HL-60 (cell line): ENCODE results near the gene CSF1R.

ENCODE experiments used
- DNase-seq, 2 experiments: peaks; one replicate each; pipeline ENCODE4 v3.0.0-alpha.2; 2010 to 2020; ENCODE audit warnings: low read depth in 1 of 2, low spot score in 1 of 2
- H3K27ac ChIP-seq: fragments of 250-450 bp; sonication (Bioruptor Pico); replicated peaks from 2 replicates; pipeline ENCODE4 v1.5.1; 2020; ENCODE audit warnings: mild to moderate bottlenecking, moderate library complexity
- H3K27me3 ChIP-seq: fragments of 250-450 bp; sonication (Bioruptor Pico); 2 replicates; pipeline ENCODE4 v1.5.1; 2021; ENCODE audit warnings: mild to moderate bottlenecking, moderate library complexity; ENCODE audit not compliant: insufficient read depth, poor library complexity, severe bottlenecking
- H3K4me3 ChIP-seq: replicated peaks from 2 replicates; pipeline ENCODE4 v1.5.1; 2011; ENCODE audit warnings: mild to moderate bottlenecking, control low read depth, low read length; ENCODE audit not compliant: insufficient read depth
- GABPA ChIP-seq: IDR thresholded peaks from 2 replicates; pipeline ENCODE4 v1.6.1; 2012; ENCODE audit warnings: low read depth
- POLR2AphosphoS5 ChIP-seq: IDR thresholded peaks from 2 replicates; pipeline ENCODE4 v1.6.1; 2012; ENCODE audit warnings: low read depth
- SPI1 ChIP-seq: IDR thresholded peaks from 2 replicates; pipeline ENCODE4 v1.6.1; 2012; ENCODE audit warnings: low read depth, mild to moderate bottlenecking, borderline replicate concordance
- TF ChIP-seq, protein P1 (sequence below): IDR thresholded peaks from one replicate; pipeline ENCODE4 v1.5.1; 2011; ENCODE audit warnings: low read length, control low read depth, inconsistent platforms; ENCODE audit not compliant: insufficient read depth
- TF ChIP-seq, protein P2 (sequence below): IDR thresholded peaks from 2 replicates; pipeline ENCODE4 v1.6.1; 2012; ENCODE audit warnings: low read depth; ENCODE audit not compliant: insufficient replicate concordance

The CSF1R gene

DNA sequence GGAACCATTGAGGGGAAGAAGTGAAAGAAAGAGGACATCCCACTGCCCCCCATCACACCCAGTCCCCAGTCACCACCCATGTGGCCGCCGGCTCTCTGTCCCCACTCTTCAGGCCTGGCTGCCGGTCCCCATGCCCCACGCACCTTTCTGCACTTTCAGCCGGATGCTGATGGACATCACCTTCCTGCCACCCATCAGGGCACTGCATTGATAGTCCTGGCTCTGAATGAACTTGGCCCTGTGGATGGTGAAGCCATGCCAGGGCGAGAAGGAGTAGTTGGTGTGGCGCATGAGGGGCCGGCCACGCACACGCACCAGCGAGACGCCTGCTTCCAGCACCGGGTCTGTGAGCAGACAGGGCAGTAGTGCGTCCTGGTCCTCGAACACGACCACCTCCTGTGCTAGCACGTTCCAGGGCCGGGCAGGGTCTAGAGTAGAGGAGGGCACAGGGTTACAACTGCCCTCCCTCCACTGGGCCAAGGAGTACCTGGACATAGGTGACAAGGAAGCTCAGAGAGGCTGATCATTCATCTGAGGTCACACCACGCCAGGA lies 6.4 kb downstream of the CSF1R start:
- Histone ChIP-seq H3K27me3 (no peaks in the 10 kb centered on the region), H3K27ac (no peak overlapping the region), H3K4me3 (no peak overlapping the region)
- no peak for DNase-seq
- TF ChIP-seq, protein P1, sequence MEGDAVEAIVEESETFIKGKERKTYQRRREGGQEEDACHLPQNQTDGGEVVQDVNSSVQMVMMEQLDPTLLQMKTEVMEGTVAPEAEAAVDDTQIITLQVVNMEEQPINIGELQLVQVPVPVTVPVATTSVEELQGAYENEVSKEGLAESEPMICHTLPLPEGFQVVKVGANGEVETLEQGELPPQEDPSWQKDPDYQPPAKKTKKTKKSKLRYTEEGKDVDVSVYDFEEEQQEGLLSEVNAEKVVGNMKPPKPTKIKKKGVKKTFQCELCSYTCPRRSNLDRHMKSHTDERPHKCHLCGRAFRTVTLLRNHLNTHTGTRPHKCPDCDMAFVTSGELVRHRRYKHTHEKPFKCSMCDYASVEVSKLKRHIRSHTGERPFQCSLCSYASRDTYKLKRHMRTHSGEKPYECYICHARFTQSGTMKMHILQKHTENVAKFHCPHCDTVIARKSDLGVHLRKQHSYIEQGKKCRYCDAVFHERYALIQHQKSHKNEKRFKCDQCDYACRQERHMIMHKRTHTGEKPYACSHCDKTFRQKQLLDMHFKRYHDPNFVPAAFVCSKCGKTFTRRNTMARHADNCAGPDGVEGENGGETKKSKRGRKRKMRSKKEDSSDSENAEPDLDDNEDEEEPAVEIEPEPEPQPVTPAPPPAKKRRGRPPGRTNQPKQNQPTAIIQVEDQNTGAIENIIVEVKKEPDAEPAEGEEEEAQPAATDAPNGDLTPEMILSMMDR = no peak
- TF ChIP-seq, protein P2, sequence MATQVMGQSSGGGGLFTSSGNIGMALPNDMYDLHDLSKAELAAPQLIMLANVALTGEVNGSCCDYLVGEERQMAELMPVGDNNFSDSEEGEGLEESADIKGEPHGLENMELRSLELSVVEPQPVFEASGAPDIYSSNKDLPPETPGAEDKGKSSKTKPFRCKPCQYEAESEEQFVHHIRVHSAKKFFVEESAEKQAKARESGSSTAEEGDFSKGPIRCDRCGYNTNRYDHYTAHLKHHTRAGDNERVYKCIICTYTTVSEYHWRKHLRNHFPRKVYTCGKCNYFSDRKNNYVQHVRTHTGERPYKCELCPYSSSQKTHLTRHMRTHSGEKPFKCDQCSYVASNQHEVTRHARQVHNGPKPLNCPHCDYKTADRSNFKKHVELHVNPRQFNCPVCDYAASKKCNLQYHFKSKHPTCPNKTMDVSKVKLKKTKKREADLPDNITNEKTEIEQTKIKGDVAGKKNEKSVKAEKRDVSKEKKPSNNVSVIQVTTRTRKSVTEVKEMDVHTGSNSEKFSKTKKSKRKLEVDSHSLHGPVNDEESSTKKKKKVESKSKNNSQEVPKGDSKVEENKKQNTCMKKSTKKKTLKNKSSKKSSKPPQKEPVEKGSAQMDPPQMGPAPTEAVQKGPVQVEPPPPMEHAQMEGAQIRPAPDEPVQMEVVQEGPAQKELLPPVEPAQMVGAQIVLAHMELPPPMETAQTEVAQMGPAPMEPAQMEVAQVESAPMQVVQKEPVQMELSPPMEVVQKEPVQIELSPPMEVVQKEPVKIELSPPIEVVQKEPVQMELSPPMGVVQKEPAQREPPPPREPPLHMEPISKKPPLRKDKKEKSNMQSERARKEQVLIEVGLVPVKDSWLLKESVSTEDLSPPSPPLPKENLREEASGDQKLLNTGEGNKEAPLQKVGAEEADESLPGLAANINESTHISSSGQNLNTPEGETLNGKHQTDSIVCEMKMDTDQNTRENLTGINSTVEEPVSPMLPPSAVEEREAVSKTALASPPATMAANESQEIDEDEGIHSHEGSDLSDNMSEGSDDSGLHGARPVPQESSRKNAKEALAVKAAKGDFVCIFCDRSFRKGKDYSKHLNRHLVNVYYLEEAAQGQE = no peak

DNA sequence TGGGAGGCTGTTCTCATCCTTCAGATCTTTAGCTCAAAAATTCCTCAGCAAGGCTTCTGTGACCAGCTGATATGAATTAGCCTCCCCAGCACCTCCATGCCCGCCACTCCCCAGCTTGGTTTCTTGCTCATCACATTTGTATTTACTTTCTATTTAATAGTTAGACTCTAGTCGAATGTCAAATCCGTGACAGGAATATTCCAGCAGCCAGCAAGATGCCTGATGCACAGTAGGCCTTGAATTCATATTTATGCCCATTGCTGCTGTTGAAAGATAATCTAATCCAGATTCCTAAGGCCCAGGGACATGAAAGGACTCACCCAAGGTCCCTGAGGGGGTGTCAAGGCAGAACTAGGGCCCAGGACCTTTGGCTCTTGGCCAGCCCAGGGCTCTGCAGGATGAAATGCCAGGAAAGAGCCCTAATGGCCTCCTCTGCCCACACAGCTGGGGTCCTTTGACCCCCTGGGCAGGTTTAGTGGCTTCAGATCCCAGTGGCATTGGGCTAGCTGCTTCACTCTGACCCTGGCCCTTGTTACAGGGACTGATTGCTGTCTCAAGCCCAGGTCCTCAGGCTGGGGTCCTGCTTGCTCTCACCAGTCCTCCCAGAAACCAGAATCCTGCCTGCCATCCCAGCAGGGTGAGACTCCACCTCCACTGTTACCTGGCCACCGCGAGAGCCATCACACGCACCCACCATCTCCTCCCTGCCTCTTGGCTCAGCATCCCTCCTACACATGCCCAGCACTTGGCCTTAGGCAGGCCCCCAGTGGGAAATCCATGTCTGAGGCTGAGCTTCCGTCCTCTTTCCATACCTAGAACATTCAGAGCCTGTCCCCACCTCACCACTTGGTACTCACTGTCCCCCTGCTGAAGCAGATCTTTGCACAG lies 7.3 kb downstream of the CSF1R start:
- Histone ChIP-seq H3K27ac (no peak overlapping the region), H3K27me3 (no peaks in the 10 kb centered on the region), H3K4me3 (no peak overlapping the region)
- no peak for DNase-seq
- TF ChIP-seq, protein P1 = no peak
- TF ChIP-seq SPI1 (no peak), GABPA (no peak), POLR2AphosphoS5 (no peak)
- TF ChIP-seq, protein P2 = no peak

DNA sequence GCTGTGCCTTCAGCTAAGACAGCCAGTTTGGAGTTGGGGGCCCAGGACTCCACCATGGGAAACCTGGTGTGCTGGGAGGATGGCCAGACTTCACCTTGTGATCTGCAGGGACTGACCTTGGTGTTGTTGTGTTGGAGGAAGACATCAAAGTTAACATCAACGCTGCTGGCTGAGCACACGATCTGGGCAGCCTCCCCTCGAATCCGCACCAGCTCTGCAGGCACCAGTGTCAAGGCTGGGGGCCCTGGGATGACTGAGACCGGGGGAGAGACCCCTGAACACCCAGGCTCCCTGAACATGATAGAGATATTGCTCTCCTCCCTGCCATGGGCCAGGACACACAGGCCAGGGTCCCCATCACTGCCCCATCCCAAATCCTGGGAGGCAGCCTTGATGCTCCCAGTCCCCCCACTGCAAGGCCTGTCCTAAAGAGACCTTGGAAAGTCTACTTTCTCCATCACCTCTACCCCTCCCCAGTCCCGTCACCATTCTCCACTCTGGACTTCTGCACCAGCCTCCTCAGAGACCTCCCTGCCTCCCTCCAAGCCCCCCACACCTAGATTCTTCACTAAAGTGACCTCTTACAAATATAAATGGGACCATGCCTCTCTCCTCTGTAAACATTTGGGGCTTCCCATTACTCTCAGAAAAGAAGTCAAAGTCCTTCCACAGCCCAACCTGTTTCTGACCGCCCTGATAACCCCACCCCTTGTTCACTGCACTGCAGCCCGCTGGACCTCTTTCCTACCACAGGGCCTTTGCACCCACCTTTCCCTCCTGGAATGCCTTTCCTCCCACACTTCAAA lies 8.2 kb downstream of the CSF1R start:
- Histone ChIP-seq H3K4me3 (no peak overlapping the region), H3K27ac (no peak overlapping the region), H3K27me3 (no peaks in the 10 kb centered on the region)
- no peak for TF ChIP-seq SPI1
- DNase-seq = no peak

DNA sequence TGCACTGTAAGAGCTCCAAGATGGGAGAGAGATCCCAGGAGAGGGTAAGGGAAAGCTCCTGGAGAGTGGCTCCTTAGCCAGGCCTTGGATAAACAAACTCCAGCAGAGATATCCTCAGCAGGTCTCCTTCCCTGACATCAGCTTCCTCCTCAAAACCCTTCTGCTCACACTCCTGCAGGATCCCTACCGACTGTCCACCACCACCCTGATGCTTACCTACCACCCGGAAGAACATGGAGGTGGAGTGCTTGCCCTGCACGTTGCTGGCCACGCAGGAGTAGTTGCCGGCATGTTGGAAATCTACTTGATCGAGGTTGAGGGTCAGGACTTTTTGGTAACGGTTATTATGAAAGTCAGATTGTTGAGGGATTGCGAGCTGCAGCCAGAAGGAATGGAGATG lies 9.3 kb downstream of the CSF1R start:
- H3K4me3 ChIP-seq = no peak overlapping the region
- no peak for DNase-seq
- H3K27ac ChIP-seq = no peak overlapping the region
- TF ChIP-seq, protein P1 = no peak
- TF ChIP-seq SPI1 = no peak
- no peak for TF ChIP-seq POLR2AphosphoS5
- no peak for TF ChIP-seq GABPA
- TF ChIP-seq, protein P2 = no peak
- no peaks in the 10 kb centered on the region for H3K27me3 ChIP-seq
